Measurements from ENCODE around the gene C8A.

DNA sequence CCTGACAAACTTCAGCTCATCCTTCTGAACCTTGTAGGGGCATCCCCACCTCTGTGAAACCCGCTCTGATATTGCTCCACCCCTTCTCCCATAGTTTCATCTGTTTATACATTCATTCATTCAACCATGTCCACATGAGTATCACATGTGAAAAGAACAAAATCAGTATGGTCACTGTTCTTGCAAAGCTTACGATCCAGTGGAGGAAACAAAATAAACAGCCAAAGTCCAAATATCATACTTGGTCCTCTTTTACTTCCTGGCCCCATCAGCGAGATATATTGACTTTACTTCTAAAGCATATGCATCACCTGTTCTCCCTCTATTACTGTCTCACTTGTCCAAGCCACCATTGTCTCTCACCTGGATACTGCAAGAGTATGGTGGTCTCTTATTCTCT is 35.6 kb downstream of the C8A start:
- TF ChIP-seq, protein P1, sequence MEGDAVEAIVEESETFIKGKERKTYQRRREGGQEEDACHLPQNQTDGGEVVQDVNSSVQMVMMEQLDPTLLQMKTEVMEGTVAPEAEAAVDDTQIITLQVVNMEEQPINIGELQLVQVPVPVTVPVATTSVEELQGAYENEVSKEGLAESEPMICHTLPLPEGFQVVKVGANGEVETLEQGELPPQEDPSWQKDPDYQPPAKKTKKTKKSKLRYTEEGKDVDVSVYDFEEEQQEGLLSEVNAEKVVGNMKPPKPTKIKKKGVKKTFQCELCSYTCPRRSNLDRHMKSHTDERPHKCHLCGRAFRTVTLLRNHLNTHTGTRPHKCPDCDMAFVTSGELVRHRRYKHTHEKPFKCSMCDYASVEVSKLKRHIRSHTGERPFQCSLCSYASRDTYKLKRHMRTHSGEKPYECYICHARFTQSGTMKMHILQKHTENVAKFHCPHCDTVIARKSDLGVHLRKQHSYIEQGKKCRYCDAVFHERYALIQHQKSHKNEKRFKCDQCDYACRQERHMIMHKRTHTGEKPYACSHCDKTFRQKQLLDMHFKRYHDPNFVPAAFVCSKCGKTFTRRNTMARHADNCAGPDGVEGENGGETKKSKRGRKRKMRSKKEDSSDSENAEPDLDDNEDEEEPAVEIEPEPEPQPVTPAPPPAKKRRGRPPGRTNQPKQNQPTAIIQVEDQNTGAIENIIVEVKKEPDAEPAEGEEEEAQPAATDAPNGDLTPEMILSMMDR (conservative IDR thresholded peaks at IDR 0.05): no peak
- TF ChIP-seq EZH2 (IDR thresholded peaks at IDR 0.05; ENCODE audit: low read depth): no peak
